Liver (tissue), 9 donors: ENCODE data around the gene ANKRD13A. TPM values are rescaled to one million over a fixed set of nuclear protein-coding genes. Genes with fewer than 3 reads are reported as not detected.

Experiments used
- DNase-seq: peaks from one replicate; pipeline ENCODE4 v3.0.0-alpha.2; 2017; ENCODE audit warnings: low spot score
- H3K27ac ChIP-seq, 2 donors: one replicate each; pipeline ENCODE4 v1.7.0; 2013; ENCODE audit warnings: inconsistent platforms in 2 of 2, low read length in 2 of 2, control low read depth in 1 of 2, low read depth in 1 of 2, mild to moderate bottlenecking in 1 of 2
- H3K27me3 ChIP-seq, 4 donors: one replicate each; pipeline versions ENCODE4 v1.6.1 to v1.7.0; 2013; ENCODE audit warnings: low read length in 3 of 4, inconsistent platforms in 1 of 4, mild to moderate bottlenecking in 1 of 4, moderate library complexity in 1 of 4; ENCODE audit not compliant: control insufficient read depth in 4 of 4, insufficient read depth in 4 of 4
- H3K36me3 ChIP-seq, 4 donors: one replicate each; pipeline versions ENCODE4 v1.6.1 to v1.7.0; 2013; ENCODE audit warnings: low read length in 3 of 4, mild to moderate bottlenecking in 3 of 4, low read depth in 1 of 4, moderate library complexity in 1 of 4; ENCODE audit not compliant: control insufficient read depth in 4 of 4, insufficient read depth in 3 of 4
- H3K4me1 ChIP-seq, 4 donors: one replicate each; pipeline versions ENCODE4 v1.6.1 to v1.7.0; 2013; ENCODE audit warnings: low read length in 3 of 4, mild to moderate bottlenecking in 3 of 4, moderate library complexity in 1 of 4; ENCODE audit not compliant: control insufficient read depth in 4 of 4, insufficient read depth in 4 of 4
- H3K4me3 ChIP-seq, 3 donors: one replicate each; pipeline versions ENCODE4 v1.6.1 to v1.7.0; 2013; ENCODE audit warnings: low read length in 3 of 3, control low read depth in 1 of 3, low read depth in 1 of 3, mild to moderate bottlenecking in 1 of 3
- H3K9ac ChIP-seq, 2 donors: one replicate each; pipeline ENCODE4 v1.7.0; 2013; ENCODE audit warnings: low read length in 2 of 2, mild to moderate bottlenecking in 2 of 2, moderate library complexity in 2 of 2, control low read depth in 1 of 2, low read depth in 1 of 2
- H3K9me3 ChIP-seq, 4 donors: one replicate each; pipeline versions ENCODE4 v1.6.1 to v1.7.0; 2013; ENCODE audit warnings: low read length in 3 of 4; ENCODE audit not compliant: control insufficient read depth in 4 of 4
- EGR1 ChIP-seq, 2 donors: IDR thresholded peaks; 2 replicates each; pipeline ENCODE4 v1.6.1; 2016 to 2018; ENCODE audit warnings: antibody characterized with exemption in 2 of 2, low read depth in 2 of 2
- FOXA1 ChIP-seq: IDR thresholded peaks from 2 replicates; pipeline ENCODE4 v1.6.1; 2016; ENCODE audit warnings: antibody characterized with exemption
- FOXA2 ChIP-seq: IDR thresholded peaks from 2 replicates; pipeline ENCODE4 v1.6.1; 2016; ENCODE audit warnings: antibody characterized with exemption
- GABPA ChIP-seq, 2 donors: IDR thresholded peaks in 1 of 2; conservative IDR thresholded peaks in 1 of 2; 2 replicates each; pipeline ENCODE4 v1.6.1; 2016; ENCODE audit warnings: antibody characterized with exemption in 2 of 2, mild to moderate bottlenecking in 1 of 2, moderate library complexity in 1 of 2
- HNF4A ChIP-seq, 2 donors: conservative IDR thresholded peaks; 2 replicates each; pipeline ENCODE4 v1.6.1; 2016; ENCODE audit warnings: antibody characterized with exemption in 2 of 2, mild to moderate bottlenecking in 2 of 2
- HNF4G ChIP-seq: IDR thresholded peaks from 2 replicates; pipeline ENCODE4 v1.6.1; 2016; ENCODE audit warnings: antibody characterized with exemption
- JUND ChIP-seq, 2 donors: IDR thresholded peaks; 2 replicates each; pipeline ENCODE4 v1.6.1; 2016; ENCODE audit warnings: antibody characterized with exemption in 2 of 2
- NR2F2 ChIP-seq: IDR thresholded peaks from 2 replicates; pipeline ENCODE4 v1.6.1; 2016; ENCODE audit warnings: antibody characterized with exemption
- RAD21 ChIP-seq, 2 donors: IDR thresholded peaks; 2 replicates each; pipeline ENCODE4 v1.6.1; 2016; ENCODE audit warnings: antibody characterized with exemption in 2 of 2, mild to moderate bottlenecking in 2 of 2
- RXRA ChIP-seq, 2 donors: IDR thresholded peaks; 2 replicates each; pipeline ENCODE4 v1.6.1; 2017 to 2018; ENCODE audit warnings: antibody characterized with exemption in 2 of 2, mild to moderate bottlenecking in 1 of 2
- SP1 ChIP-seq: IDR thresholded peaks from 2 replicates; pipeline ENCODE4 v1.6.1; 2018; ENCODE audit warnings: antibody characterized with exemption, mild to moderate bottlenecking
- TAF1 ChIP-seq: conservative IDR thresholded peaks from 2 replicates; pipeline ENCODE4 v1.6.1; 2016; ENCODE audit warnings: antibody characterized with exemption, mild to moderate bottlenecking
- YY1 ChIP-seq: IDR thresholded peaks from 2 replicates; pipeline ENCODE4 v1.6.1; 2016; ENCODE audit warnings: antibody characterized with exemption, mild to moderate bottlenecking
- WGBS: extraction: QIAGEN DNeasy Blood & Tissue Kit; methylation state at CpG from one replicate; pipeline ENCODE4 v1.1.7; 2013; 5-methylcytosine and 5-hydroxymethylcytosine counted together
- polyA plus RNA-seq, 2 donors: library from polyadenylated mRNA; stranded (reverse) in 1 of 2; unstranded in 1 of 2; fragments of 200-250 nt in 1 of 2; fragments of >200 nt in 1 of 2; fragmentation: Nextera tagmentation in 1 of 2; extraction: Ambion mirVana in 1 of 2; gene quantifications; one replicate each; pipeline versions ENCODE4 v1.2.1 to v1.2.3, GENCODE V29; 2013 to 2015
- total RNA-seq, 2 donors: library from RNA; depleted of rRNA; stranded (reverse); fragments of >200 nt; gene quantifications; one replicate each; pipeline ENCODE4 v1.2.3, GENCODE V29; 2014
- TF ChIP-seq, protein P1 (sequence below): IDR thresholded peaks from 2 replicates; pipeline ENCODE4 v1.6.1; 2016; ENCODE audit warnings: antibody characterized with exemption, mild to moderate bottlenecking
- TF ChIP-seq, protein P2 (sequence below): fragments of 150-350 bp; IDR thresholded peaks from 2 replicates; pipeline ENCODE4 v1.5.1; 2017; ENCODE audit warnings: improper control_type of control experiment, low read depth, low read length; ENCODE audit not compliant: missing input control
- TF ChIP-seq, protein P3 (sequence below): IDR thresholded peaks from 2 replicates; pipeline ENCODE4 v1.6.1; 2016; ENCODE audit warnings: antibody characterized with exemption
- TF ChIP-seq, protein P4 (sequence below): IDR thresholded peaks from 2 replicates; pipeline ENCODE4 v1.6.1; 2016; ENCODE audit warnings: antibody characterized with exemption
- TF ChIP-seq, protein P5 (sequence below): IDR thresholded peaks from 2 replicates; pipeline ENCODE4 v1.6.1; 2016; ENCODE audit warnings: antibody characterized with exemption
- donor health status: healthy.
- donor health status: healthy.
- donor health status: healthy.
- donor health status: healthy.
- donor health status: healthy.

ANKRD13A gene
- total and polyA plus RNA-seq, 4 donors, result 7.0 to 40.5 (median 18.8) TPM

DNA sequence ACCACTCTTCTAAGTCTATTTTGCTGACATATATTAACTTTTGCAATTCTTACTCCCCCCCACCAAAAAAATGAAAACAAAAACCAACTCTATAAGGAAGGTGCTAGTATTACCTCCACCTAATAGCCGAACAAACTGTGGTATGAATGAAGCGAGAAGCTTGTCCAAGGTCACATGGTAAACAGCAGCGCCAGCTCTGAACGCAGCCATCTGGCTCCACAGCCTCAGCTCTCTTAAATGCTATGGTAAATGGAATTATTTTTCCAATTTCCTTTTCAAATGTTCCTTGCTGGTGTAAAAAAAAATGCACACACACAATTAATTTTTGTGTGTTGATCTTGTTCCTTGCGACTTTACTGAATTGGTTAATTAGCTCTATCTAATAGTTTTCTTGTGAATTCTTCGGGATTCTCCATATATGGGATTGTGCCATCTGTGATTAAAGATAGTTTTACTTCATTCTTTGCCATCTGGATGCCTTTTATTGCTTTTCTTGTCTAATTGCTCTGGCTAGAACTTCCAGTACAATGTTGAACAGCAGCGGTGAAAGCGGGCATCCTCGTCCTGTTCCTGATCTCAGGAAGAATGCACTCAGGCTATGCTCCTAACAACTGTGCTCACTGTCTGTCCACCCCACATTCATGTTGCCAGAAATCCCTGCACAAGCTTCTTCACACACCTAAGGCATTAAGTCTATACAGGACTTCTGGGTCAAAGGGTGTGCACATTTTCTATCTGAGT is 59.8 kb downstream of the ANKRD13A start:
- Histone ChIP-seq H3K9ac (no peak overlapping the region), H3K27me3 (no peaks in the 10 kb centered on the region), H3K9me3 (no peaks in the 10 kb centered on the region), H3K4me1 (no peaks in the 10 kb centered on the region), H3K36me3 (no peaks in the 10 kb centered on the region), H3K4me3 (no peak overlapping the region), H3K27ac (no peak overlapping the region)
- no peak for DNase-seq
- TF ChIP-seq FOXA1 (no peak), FOXA2 (no peak), JUND (IDR thresholded peaks at IDR 0.05) (no peak), HNF4G (no peak), YY1 (no peak), EGR1 (IDR thresholded peaks at IDR 0.05; ENCODE audit: low read depth in 2 of 2) (no peak)
- 94% methylated on average over 9 of the region's 9 CpGs for WGBS

DNA sequence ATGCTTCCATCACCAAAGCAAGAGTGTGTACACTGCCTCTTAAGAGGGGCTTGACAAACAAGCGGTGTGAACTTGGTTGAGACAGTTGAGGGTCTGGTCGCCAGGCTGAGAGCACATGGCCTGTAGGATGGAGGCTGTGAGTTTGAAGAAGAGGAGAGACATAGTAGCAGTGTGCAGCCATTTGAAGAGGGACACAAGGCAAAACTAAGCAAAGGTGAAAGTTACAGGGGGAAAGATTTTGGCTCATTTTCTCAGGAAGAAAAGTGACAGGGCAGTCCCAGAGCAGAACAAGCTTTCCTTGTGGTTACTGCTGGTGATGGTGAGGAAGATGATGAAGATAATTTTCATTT is 60.4 kb downstream of the ANKRD13A start:
- WGBS, result 97% methylated on average over 2 of the region's 2 CpGs
- no peaks in the 10 kb centered on the region for H3K9me3 ChIP-seq

More for the DNA sequence above, 60.4 kb downstream of the ANKRD13A start:
- Histone ChIP-seq H3K36me3 (no peaks in the 10 kb centered on the region), H3K4me1 (no peaks in the 10 kb centered on the region), H3K27ac (no peak overlapping the region), H3K4me3 (no peak overlapping the region), H3K27me3 (no peaks in the 10 kb centered on the region), H3K9ac (no peak overlapping the region)
- DNase-seq, result no peak
- TF ChIP-seq NR2F2 (no peak), JUND (IDR thresholded peaks at IDR 0.05) (no peak), HNF4A (conservative IDR thresholded peaks at IDR 0.05) (no peak), EGR1 (IDR thresholded peaks at IDR 0.05; ENCODE audit: low read depth in 2 of 2) (no peak), TAF1 (no peak), HNF4G (no peak), RAD21 (IDR thresholded peaks at IDR 0.05) (no peak), FOXA1 (no peak), YY1 (no peak), GABPA (IDR thresholded peaks at IDR 0.05 in 1 of 2, conservative IDR thresholded peaks at IDR 0.05 in 1 of 2) (no peak), SP1 (no peak), FOXA2 (no peak), RXRA (IDR thresholded peaks at IDR 0.05) (no peak)
- TF ChIP-seq, protein P1, sequence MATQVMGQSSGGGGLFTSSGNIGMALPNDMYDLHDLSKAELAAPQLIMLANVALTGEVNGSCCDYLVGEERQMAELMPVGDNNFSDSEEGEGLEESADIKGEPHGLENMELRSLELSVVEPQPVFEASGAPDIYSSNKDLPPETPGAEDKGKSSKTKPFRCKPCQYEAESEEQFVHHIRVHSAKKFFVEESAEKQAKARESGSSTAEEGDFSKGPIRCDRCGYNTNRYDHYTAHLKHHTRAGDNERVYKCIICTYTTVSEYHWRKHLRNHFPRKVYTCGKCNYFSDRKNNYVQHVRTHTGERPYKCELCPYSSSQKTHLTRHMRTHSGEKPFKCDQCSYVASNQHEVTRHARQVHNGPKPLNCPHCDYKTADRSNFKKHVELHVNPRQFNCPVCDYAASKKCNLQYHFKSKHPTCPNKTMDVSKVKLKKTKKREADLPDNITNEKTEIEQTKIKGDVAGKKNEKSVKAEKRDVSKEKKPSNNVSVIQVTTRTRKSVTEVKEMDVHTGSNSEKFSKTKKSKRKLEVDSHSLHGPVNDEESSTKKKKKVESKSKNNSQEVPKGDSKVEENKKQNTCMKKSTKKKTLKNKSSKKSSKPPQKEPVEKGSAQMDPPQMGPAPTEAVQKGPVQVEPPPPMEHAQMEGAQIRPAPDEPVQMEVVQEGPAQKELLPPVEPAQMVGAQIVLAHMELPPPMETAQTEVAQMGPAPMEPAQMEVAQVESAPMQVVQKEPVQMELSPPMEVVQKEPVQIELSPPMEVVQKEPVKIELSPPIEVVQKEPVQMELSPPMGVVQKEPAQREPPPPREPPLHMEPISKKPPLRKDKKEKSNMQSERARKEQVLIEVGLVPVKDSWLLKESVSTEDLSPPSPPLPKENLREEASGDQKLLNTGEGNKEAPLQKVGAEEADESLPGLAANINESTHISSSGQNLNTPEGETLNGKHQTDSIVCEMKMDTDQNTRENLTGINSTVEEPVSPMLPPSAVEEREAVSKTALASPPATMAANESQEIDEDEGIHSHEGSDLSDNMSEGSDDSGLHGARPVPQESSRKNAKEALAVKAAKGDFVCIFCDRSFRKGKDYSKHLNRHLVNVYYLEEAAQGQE, result no peak
- TF ChIP-seq, protein P2, sequence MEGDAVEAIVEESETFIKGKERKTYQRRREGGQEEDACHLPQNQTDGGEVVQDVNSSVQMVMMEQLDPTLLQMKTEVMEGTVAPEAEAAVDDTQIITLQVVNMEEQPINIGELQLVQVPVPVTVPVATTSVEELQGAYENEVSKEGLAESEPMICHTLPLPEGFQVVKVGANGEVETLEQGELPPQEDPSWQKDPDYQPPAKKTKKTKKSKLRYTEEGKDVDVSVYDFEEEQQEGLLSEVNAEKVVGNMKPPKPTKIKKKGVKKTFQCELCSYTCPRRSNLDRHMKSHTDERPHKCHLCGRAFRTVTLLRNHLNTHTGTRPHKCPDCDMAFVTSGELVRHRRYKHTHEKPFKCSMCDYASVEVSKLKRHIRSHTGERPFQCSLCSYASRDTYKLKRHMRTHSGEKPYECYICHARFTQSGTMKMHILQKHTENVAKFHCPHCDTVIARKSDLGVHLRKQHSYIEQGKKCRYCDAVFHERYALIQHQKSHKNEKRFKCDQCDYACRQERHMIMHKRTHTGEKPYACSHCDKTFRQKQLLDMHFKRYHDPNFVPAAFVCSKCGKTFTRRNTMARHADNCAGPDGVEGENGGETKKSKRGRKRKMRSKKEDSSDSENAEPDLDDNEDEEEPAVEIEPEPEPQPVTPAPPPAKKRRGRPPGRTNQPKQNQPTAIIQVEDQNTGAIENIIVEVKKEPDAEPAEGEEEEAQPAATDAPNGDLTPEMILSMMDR, result no peak
- TF ChIP-seq, protein P3, sequence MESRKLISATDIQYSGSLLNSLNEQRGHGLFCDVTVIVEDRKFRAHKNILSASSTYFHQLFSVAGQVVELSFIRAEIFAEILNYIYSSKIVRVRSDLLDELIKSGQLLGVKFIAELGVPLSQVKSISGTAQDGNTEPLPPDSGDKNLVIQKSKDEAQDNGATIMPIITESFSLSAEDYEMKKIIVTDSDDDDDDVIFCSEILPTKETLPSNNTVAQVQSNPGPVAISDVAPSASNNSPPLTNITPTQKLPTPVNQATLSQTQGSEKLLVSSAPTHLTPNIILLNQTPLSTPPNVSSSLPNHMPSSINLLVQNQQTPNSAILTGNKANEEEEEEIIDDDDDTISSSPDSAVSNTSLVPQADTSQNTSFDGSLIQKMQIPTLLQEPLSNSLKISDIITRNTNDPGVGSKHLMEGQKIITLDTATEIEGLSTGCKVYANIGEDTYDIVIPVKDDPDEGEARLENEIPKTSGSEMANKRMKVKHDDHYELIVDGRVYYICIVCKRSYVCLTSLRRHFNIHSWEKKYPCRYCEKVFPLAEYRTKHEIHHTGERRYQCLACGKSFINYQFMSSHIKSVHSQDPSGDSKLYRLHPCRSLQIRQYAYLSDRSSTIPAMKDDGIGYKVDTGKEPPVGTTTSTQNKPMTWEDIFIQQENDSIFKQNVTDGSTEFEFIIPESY, result no peak
- TF ChIP-seq, protein P4, sequence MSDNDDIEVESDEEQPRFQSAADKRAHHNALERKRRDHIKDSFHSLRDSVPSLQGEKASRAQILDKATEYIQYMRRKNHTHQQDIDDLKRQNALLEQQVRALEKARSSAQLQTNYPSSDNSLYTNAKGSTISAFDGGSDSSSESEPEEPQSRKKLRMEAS, result no peak
- TF ChIP-seq, protein P5, sequence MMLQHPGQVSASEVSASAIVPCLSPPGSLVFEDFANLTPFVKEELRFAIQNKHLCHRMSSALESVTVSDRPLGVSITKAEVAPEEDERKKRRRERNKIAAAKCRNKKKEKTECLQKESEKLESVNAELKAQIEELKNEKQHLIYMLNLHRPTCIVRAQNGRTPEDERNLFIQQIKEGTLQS, result no peak
